Activated CD4-positive, CD25-positive, alpha-beta regulatory T cell treated with anti-CD3 and anti-CD28 coated beads, Interleukin-2, amount 50 U/mL, for 72 hours (primary cell): ENCODE data around the gene KRTAP10-6.
"Not testable (repeated sequence)": the region's sequence is repeated elsewhere in the genome, so short reads cannot be mapped to it uniquely, and the experiment has no call there.

Experiments used
- DNase-seq: peaks from one replicate; pipeline ENCODE4 v3.0.0; 2021

Gene KRTAP10-6

GRCh38 chr21:44555200-44555875, 37.0 kb downstream of the KRTAP10-6 start:
- peak; percentile 21 for DNase-seq

- peak; percentile 4 for DNase-seq
These were observed 39.6 kb downstream of the KRTAP10-6 start for GRCh38 chr21:44552681-44553080.

GRCh38 chr21:44552136-44552535, 40.2 kb downstream of the KRTAP10-6 start:
- peak; percentile 17 for DNase-seq

- DNase-seq, result peak; percentile 17
These were observed 40.9 kb downstream of the KRTAP10-6 start, which contains the start of gene KRTAP10-2 for GRCh38 chr21:44551340-44551961. KRTAP10-2 (minus strand) TSS chr21:44551505; CDS start chr21:44551458, 47 bp downstream.

- peak; percentile 11 for DNase-seq
These were observed 41.5 kb downstream of the KRTAP10-6 start for GRCh38 chr21:44550807-44551206.

- not testable (repeated sequence) for DNase-seq
These were observed 42.0 kb downstream of the KRTAP10-6 start for GRCh38 chr21:44550285-44550684.

GRCh38 chr21:44549525-44550211, 42.6 kb downstream of the KRTAP10-6 start:
- DNase-seq, result no peak

- DNase-seq, result no peak
These were observed 43.4 kb downstream of the KRTAP10-6 start for GRCh38 chr21:44548922-44549321.

- DNase-seq, result no peak
These were observed 43.9 kb downstream of the KRTAP10-6 start for GRCh38 chr21:44548381-44548780.

- no peak for DNase-seq
These were observed 44.5 kb downstream of the KRTAP10-6 start for GRCh38 chr21:44547656-44548331.

GRCh38 chr21:44544566-44544965, 47.7 kb downstream of the KRTAP10-6 start:
- DNase-seq, result no peak

- DNase-seq, result no peak
These were observed 49.6 kb downstream of the KRTAP10-6 start for GRCh38 chr21:44542716-44543115.
